HG02763 (cell line): ENCODE results near the gene SARM1.
"Not testable (repeated sequence)": the region's sequence is repeated elsewhere in the genome, so short reads cannot be mapped to it uniquely, and the experiment has no call there.

Source experiments
- ATAC-seq: cut with Tn5 transposase; IDR thresholded peaks from one replicate; pipeline ENCODE4 v1.9.1; 2021; ENCODE audit warnings: mild to moderate bottlenecking, moderate library complexity; ENCODE audit not compliant: unreplicated experiment

SARM1 gene

DNA sequence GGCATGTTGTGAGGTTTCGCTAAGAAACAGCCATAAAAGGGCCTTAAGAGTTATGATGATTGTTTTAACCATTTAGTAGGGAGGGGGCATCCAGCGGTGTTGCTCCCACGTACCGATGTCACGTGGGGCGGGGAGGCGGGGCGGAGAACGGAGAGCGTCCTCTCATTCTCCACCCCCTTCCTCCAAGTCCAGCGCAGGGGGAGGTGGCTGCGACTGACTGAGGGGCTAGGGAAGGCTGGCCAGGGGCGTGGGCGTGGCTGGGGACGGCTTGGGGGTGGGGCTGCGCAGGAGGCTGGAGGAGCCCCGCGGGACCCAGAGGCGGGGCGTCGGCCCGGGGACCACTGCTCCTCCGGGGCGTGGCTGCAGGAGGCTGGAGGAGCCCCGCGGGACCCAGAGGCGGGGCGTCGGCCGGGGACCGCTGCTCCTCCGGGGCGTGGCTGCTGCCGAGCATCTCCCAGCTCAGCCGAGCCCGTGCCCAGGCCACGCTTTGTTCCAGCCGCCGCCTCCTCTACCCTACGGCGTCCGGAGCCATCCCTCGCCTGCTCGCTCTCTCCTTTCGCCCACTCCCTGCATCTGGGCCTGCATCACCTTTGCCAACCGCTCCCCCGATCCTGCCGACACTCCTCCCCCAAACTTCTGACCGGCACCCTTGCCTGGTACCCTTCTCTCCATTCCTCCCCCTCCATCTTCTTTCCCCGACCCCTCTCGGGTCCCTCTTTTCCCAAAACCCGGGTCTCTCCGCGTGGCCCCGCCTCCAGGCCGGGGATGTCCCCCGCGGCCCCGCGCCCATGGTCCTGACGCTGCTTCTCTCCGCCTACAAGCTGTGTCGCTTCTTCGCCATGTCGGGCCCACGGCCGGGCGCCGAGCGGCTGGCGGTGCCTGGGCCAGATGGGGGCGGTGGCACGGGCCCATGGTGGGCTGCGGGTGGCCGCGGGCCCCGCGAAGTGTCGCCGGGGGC is at the start of gene SARM1:
Gene SARM1, plus strand, starts transcription at position 450 of the 958 bp plus-strand sequence. Its CDS starts 339 bp downstream, at position 789.
- ATAC-seq: peak; percentile 83

GRCh38 chr17:28324267-28324745 is 47.2 kb upstream of the SARM1 start:
- no peak for ATAC-seq

- no peak for ATAC-seq
Observed at GRCh38 chr17:28324781-28325180, 46.7 kb upstream of the SARM1 start.

DNA sequence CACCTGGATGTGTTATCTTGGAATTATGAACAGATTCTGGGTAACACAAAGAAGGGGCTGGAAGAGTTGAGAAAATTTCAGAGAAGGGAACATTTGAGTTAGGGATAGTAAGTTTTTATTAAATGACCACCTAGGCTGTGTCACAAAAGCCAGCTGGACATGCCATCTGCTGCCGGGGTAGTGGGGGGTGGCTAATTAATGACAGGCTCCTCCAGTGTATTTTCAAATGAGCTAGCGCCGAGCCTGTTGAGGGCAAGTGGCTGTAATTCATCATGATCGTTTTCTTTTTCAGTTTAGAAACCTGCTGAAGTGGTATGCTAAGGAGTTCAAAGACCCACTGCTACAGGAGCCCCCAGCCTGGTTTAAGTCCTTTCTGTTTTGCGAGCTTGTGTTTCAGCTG is 46.3 kb upstream of the SARM1 start:
- ATAC-seq: no peak

GRCh38 chr17:28326114-28326513 is 45.4 kb upstream of the SARM1 start:
- ATAC-seq: no peak

DNA sequence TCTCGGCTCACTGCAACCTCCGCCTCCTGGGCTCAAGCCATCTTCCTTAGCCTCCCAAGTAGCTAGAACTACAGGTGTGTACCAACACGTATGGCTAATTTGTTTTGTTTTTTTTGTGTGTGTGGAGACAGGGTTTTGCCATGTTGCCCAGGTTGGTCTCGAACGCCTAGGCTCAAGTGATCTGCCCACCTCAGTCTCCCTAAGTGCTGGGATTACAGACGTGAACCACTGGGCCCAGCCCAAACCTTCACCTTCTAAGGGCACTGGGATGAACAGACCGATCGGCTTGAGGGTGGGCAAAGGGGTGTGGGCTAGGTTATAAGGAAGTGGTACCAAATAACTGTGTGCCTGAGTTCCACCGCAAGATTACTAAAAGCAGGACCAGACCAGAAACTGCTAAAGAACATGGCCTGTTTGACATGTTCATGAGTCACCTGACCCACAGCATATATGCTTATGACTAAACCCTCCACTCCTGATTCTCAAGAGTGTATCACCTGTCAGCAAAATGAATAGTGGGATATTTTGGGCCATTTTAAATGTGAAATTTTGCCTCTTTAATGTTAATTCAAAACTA is 44.4 kb upstream of the SARM1 start:
- no peak for ATAC-seq

DNA sequence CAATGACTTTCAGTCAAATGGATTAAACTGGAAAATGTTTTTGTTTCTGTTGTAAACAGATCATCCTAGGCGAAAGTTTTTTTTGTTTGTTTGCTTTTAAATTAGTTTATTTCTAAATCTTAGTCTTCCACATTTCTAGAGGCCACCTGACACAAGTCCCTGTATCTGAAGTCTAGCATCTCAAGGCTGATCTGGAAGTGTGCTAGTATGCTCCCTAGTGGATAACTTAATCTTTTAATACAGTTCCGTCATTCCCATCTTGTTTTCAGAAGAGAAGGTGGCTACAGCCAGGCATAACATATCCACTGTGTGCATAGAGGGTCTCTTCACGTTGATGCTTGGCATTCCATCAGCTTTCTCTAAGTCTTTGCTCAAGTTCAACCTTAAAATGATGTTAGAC is 43.8 kb upstream of the SARM1 start:
- ATAC-seq: no peak

- no peak for ATAC-seq
Observed at GRCh38 chr17:28328325-28328724, 43.2 kb upstream of the SARM1 start.

- no peak for ATAC-seq
Observed at GRCh38 chr17:28330671-28331070, 40.8 kb upstream of the SARM1 start.

GRCh38 chr17:28331891-28332420 is 39.5 kb upstream of the SARM1 start:
- ATAC-seq: no peak

- no peak for ATAC-seq
Observed at GRCh38 chr17:28333083-28333746, 38.3 kb upstream of the SARM1 start.

DNA sequence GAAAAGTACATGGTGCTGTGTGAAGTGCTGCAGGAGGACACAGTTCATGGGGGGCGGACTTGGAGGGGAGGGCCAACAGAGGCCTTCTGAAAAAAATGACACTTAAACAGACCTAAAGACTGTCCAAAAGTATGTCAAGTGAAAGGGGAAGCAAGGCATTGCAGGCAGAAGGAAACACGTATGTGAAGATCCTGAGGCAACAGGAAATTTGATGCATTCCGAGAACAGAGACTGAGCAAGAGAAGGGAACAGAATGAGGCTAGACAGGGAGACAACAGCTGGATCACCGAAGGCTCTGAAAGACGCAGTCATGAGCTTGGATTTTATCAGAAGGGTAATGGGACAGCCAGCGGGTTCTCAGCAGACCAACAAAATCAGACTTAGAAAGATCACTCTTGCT is 37.3 kb upstream of the SARM1 start:
- ATAC-seq: no peak

GRCh38 chr17:28334666-28335200 is 36.8 kb upstream of the SARM1 start:
- no peak for ATAC-seq

DNA sequence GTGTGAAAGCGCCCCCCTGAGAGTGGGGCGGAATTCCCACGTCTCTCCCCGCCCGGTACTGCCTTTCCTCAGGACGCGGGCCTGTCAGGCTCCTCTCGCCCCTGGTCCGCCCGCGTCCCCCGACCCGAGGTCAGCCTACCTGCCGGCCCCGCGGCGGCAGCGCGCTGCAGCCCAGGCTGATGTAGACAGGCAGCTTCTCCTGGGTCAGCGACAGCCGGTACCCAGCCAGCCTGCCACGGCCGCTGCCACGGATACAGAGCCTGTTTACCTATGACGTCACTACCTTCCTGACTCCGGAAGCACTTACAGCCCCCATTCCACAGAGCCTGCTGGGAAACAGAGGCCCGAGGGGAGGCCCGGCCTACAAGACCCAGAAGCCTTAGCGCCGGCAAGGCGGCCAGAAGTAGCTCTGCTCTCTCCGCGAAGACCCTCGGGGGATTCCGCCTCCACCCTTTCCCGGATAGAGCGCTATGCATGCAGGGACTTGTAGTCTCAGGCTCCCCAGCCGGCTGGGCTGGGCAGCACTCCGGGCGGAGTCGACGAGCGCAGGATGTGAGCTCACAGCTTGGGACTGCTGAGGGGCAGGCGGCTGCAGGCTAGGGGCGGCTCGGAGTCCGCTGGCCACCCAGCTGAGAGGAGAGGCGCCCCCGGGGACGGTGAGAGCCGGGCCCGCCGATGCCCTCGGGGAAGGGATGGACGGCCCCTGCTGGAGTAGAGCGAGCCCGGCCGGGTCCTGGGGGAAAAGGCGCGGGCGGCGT is 36.1 kb upstream of the SARM1 start, which contains the start of the genes IFT20 and TNFAIP1:
Gene IFT20, minus strand, starts transcription at position 272 of the 758 bp plus-strand sequence. CDS start 3,487 bp downstream, outside the sequence.
Gene TNFAIP1, plus strand, starts transcription at position 561 of the 758 bp plus-strand sequence. CDS start 3,761 bp downstream, outside the sequence.
- ATAC-seq: peak; percentile 94

DNA sequence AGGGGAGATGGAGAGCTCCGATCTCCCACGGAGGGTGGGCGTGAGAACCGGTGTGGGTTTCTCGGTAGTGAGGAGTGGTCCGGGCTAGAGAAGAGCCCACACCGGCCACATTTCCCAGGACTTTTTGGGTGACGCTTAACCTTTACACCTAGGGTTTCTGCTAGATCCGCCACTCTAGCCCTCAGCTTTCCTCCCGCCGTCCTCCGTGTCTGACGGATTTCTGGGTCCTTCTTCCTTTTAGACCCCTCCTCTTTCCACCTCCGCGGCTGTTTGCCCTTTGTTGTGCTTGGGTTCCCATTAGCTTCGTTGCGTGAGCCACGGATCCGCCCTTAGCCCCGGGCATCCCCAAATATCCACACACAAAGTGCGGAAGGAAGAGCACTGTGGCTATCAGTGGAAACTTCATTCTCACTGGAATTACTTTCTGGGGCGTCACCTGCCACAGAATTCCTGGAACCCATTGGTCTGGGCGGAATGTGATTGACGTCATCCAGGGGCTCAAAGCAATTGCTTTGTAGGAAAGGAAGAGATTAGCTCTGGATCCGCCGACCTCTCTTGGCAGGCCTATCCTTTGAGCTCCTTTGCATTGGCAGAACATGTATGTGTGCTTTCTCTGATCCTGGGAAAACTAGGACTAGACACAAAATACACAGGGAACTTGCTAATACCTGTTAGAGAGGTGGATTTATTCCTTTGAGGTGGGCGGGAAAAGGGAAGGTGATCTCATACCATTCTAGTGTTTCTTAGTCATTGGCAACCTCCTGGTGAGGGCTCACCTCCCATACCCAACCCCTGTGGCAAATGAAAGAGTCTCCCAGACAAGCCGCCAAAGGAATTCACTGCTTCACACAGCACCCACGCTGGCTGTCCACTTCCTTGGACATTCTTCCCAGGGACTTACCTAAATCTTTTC is 35.3 kb upstream of the SARM1 start:
- ATAC-seq: no peak

GRCh38 chr17:28338056-28338768 is 33.3 kb upstream of the SARM1 start:
- no peak for ATAC-seq

GRCh38 chr17:28338769-28339212 is 32.7 kb upstream of the SARM1 start:
- ATAC-seq: not testable (repeated sequence)

GRCh38 chr17:28339431-28339830 is 32.1 kb upstream of the SARM1 start:
- no peak for ATAC-seq
